22Rv1 (cell line): ENCODE results near the gene KRTAP6-2.

Source experiments
- H3K27ac ChIP-seq: fragments of 450-650 bp; 2 replicates; pipeline ENCODE4 v1.5.1; 2017
- CTCF ChIP-seq: fragments of 450-650 bp; IDR thresholded peaks from 2 replicates; pipeline ENCODE4 v1.5.1; 2017; ENCODE audit warnings: mild to moderate bottlenecking
- ZFX ChIP-seq: fragments of 450-650 bp; IDR thresholded peaks from 2 replicates; pipeline ENCODE4 v1.6.1; 2017; ENCODE audit warnings: antibody characterized with exemption, borderline replicate concordance

Gene KRTAP6-2

GRCh38 chr21:30598802-30599201 is at the start of gene KRTAP6-2:
TSS of gene KRTAP6-2 (minus strand) at chr21:30598902. CDS start at chr21:30598874, 28 bp downstream.
- no peak for TF ChIP-seq ZFX
- TF ChIP-seq CTCF, result no peak
- no peak within 1 kb of the TSS for H3K27ac ChIP-seq

GRCh38 chr21:30646904-30647414 is 48.3 kb upstream of the KRTAP6-2 start:
- no peak overlapping the region for H3K27ac ChIP-seq
- TF ChIP-seq CTCF, result no peak
- no peak for TF ChIP-seq ZFX

- TF ChIP-seq ZFX (no peak), CTCF (no peak)
- no peak within 1 kb of the TSS for H3K27ac ChIP-seq
Observed at GRCh38 chr21:30642564-30642963, 43.9 kb upstream of the KRTAP6-2 start, which contains the start of gene KRTAP20-3. TSS of gene KRTAP20-3 (plus strand) at chr21:30642864.

GRCh38 chr21:30638686-30639085 is 40.0 kb upstream of the KRTAP6-2 start:
- no peak for TF ChIP-seq CTCF
- no peak for TF ChIP-seq ZFX
- H3K27ac ChIP-seq, result no peak overlapping the region

- H3K27ac ChIP-seq, result no peak within 1 kb of the TSS
- TF ChIP-seq ZFX (no peak), CTCF (no peak)
Observed at GRCh38 chr21:30634906-30635305, 36.2 kb upstream of the KRTAP6-2 start, which contains the start of gene KRTAP20-2. TSS of gene KRTAP20-2 (plus strand) at chr21:30635206. CDS start at chr21:30635264, 58 bp downstream.

- TF ChIP-seq CTCF, result no peak
- H3K27ac ChIP-seq, result no peak overlapping the region
Observed at GRCh38 chr21:30629200-30629599, 30.5 kb upstream of the KRTAP6-2 start.

GRCh38 chr21:30628109-30628508 is 29.4 kb upstream of the KRTAP6-2 start:
- H3K27ac ChIP-seq, result no peak overlapping the region
- no peak for TF ChIP-seq ZFX
- no peak for TF ChIP-seq CTCF
